Gastrocnemius medialis (tissue), 4 donors: ENCODE measurements around the gene FASN.

Experiments
- CTCF ChIP-seq, 5 experiments: fragments of 450-650 bp in 3 of 5; fragments of 200-600 bp in 2 of 5; sonication (generic) in 2 of 5; IDR thresholded peaks in 4 of 5; conservative IDR thresholded peaks in 1 of 5; 1 replicate in 4 of 5; 2 replicates in 1 of 5; pipeline ENCODE4 v1.5.1; 2016 to 2019; ENCODE audit warnings: antibody characterized with exemption in 5 of 5, mild to moderate bottlenecking in 3 of 5, moderate library complexity in 3 of 5
- POLR2A ChIP-seq, 2 donors: fragments of 450-650 bp; IDR thresholded peaks; one replicate each; pipeline ENCODE4 v1.6.1; 2017; ENCODE audit warnings: antibody characterized with exemption in 2 of 2, mild to moderate bottlenecking in 2 of 2, moderate library complexity in 2 of 2

GRCh38 chr17:82050761-82051641 is 47.0 kb downstream of the FASN start:
- TF ChIP-seq POLR2A (IDR thresholded peaks at IDR 0.05), result no peak
- TF ChIP-seq CTCF (IDR thresholded peaks at IDR 0.05 in 4 of 5, conservative IDR thresholded peaks at IDR 0.05 in 1 of 5), result peak in 1 of 5 experiments; percentile 6
